A673 (cell line): Measurements from ENCODE around the gene PDGFA. TPM values are rescaled to one million over a fixed set of nuclear protein-coding genes. Genes with fewer than 3 reads are reported as not detected.

ENCODE experiments used
- BruUV-seq: library from RNA; stranded (reverse); fragments of 400-500 nt; replicated peaks from 2 replicates; lab custom pipeline; 2021; lab: Mats Ljungman, UMichigan
- CTCF ChIA-PET: fragments of 300-600 bp; sonication (Branson Sonifier 250); formaldehyde crosslinking; loops from one replicate; lab custom pipeline; 2022; ENCODE audit warnings: antibody characterized with exemption; lab: Charles Lee
- POLR2A ChIA-PET: fragments of 300-600 bp; sonication (Branson Sonifier 250); formaldehyde crosslinking; loops from one replicate; lab custom pipeline; 2022; ENCODE audit warnings: antibody characterized with exemption; ENCODE audit not compliant: low non-redundant PET; lab: Charles Lee
- DNase-seq: peaks from one replicate; pipeline ENCODE4 v3.0.0-alpha.2; 2015; ENCODE audit warnings: low spot score
- H3K27ac ChIP-seq: fragments of 200-600 bp; sonication (generic); 2 replicates; pipeline ENCODE4 v1.5.1; 2016; ENCODE audit warnings: mixed run types, low read depth, mild to moderate bottlenecking, mixed read lengths, antibody characterized with exemption, low read length; ENCODE audit not compliant: poor library complexity, severe bottlenecking
- H3K27me3 ChIP-seq: fragments of 200-600 bp; sonication (generic); replicated peaks from 2 replicates; pipeline ENCODE4 v1.6.1; 2017; ENCODE audit warnings: mixed run types, low read depth, mild to moderate bottlenecking, mixed read lengths, antibody characterized with exemption, low read length; ENCODE audit not compliant: insufficient read depth, poor library complexity
- H3K36me3 ChIP-seq: fragments of 200-600 bp; sonication (generic); 2 replicates; pipeline ENCODE4 v1.6.1; 2016; ENCODE audit warnings: mixed run types, mild to moderate bottlenecking, mixed read lengths, antibody characterized with exemption, low read length; ENCODE audit not compliant: insufficient read depth, poor library complexity, severe bottlenecking
- H3K4me1 ChIP-seq: fragments of 200-600 bp; sonication (generic); 2 replicates; pipeline ENCODE4 v1.6.1; 2017; ENCODE audit warnings: mixed run types, mild to moderate bottlenecking, mixed read lengths, antibody characterized with exemption, low read length; ENCODE audit not compliant: insufficient read depth, poor library complexity, severe bottlenecking
- H3K4me3 ChIP-seq: fragments of 200-600 bp; sonication (generic); 2 replicates; pipeline ENCODE4 v1.5.1; 2016; ENCODE audit warnings: low read depth, mixed run types, mild to moderate bottlenecking, mixed read lengths, low read length; ENCODE audit not compliant: poor library complexity, severe bottlenecking
- H3K9me3 ChIP-seq: fragments of 200-600 bp; sonication (generic); 2 replicates; pipeline ENCODE4 v1.6.1; 2016; ENCODE audit warnings: mixed run types, low read depth, mild to moderate bottlenecking, mixed read lengths, antibody characterized with exemption, low read length; ENCODE audit not compliant: poor library complexity, severe bottlenecking
- EZH2 ChIP-seq: fragments of 200-600 bp; sonication (generic); IDR thresholded peaks from 2 replicates; pipeline ENCODE4 v1.6.1; 2017; ENCODE audit warnings: borderline replicate concordance, low read depth, mild to moderate bottlenecking, mixed read lengths, antibody characterized with exemption, low read length; ENCODE audit not compliant: poor library complexity, severe bottlenecking
- intact Hi-C: fragments of 100-400 bp; cut with micrococcal nuclease; formaldehyde crosslinking; loops from one replicate; pipeline ENCODE4 v1.10.0; 2022; ENCODE audit not compliant: unreplicated experiment
- total RNA-seq: library from RNA; stranded (reverse); gene quantifications from 2 replicates; pipeline ENCODE4 v1.2.3, GENCODE V29; 2021
- TF ChIP-seq, protein P1 (sequence below): fragments of 300-800, 200-600 bp; sonication (generic); conservative IDR thresholded peaks from 2 replicates; pipeline ENCODE4 v1.5.1; 2017; ENCODE audit warnings: low read depth, mild to moderate bottlenecking, antibody characterized with exemption, low read length, moderate library complexity, mixed read lengths

The PDGFA gene
- total RNA-seq, 1 experiment from 2014 or later: 2.1 TPM

GRCh38 chr7:491958-492713 is 27.5 kb downstream of the PDGFA start:
- Histone ChIP-seq H3K9me3 (no peaks in the 10 kb centered on the region), H3K36me3 (no peaks in the 10 kb centered on the region), H3K4me1 (no peaks in the 10 kb centered on the region), H3K27ac (no peak overlapping the region), H3K27me3 (no peaks in the 10 kb centered on the region), H3K4me3 (no peak overlapping the region)
- no peak for DNase-seq
- TF ChIP-seq, protein P1, sequence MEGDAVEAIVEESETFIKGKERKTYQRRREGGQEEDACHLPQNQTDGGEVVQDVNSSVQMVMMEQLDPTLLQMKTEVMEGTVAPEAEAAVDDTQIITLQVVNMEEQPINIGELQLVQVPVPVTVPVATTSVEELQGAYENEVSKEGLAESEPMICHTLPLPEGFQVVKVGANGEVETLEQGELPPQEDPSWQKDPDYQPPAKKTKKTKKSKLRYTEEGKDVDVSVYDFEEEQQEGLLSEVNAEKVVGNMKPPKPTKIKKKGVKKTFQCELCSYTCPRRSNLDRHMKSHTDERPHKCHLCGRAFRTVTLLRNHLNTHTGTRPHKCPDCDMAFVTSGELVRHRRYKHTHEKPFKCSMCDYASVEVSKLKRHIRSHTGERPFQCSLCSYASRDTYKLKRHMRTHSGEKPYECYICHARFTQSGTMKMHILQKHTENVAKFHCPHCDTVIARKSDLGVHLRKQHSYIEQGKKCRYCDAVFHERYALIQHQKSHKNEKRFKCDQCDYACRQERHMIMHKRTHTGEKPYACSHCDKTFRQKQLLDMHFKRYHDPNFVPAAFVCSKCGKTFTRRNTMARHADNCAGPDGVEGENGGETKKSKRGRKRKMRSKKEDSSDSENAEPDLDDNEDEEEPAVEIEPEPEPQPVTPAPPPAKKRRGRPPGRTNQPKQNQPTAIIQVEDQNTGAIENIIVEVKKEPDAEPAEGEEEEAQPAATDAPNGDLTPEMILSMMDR: no peak
- TF ChIP-seq EZH2: no peak
- POLR2A ChIA-PET: no interaction called here
- intact Hi-C loops: no loop called here
- CTCF ChIA-PET: no interaction called here
- BruUV-seq: no TSS peak

DNA sequence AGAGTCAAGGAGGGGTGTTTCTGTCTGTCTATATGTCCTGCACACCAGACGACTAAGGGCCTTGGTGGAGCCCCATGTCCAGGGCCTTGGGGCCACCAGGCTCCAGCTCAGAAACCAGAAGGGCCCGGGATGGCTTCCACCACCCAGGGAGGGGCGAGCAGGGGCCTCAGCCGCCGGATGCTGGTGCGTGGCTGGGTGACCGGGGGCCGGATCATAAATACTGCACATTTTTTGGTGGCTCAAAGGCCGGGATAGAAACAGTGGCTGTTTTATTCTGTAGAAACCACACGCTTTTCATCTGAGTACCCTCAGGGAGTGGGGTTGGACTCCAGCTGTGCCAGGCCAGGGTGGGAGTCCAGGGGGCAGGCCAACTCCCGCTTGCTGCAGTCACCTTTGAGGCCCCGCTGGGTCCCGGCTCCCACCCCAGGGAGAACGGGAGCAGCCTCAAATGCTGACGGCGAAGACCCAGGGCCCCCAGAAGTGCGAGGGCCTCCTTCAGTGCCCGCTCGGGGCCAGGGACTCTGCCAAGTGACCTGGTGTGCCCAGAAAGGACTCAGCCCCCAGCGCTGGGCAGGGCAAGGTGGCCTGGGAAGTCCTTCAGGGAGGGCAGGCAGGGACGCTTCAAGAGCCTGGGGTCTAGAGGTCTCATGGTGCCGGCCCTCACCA is 28.2 kb downstream of the PDGFA start:
- ChIA-PET POLR2A (no interaction called here), CTCF (no interaction called here)
- intact Hi-C loops: no loop called here
- Histone ChIP-seq H3K4me1 (no peaks in the 10 kb centered on the region), H3K27ac (no peak overlapping the region), H3K36me3 (no peaks in the 10 kb centered on the region), H3K4me3 (no peak overlapping the region), H3K27me3 (no peaks in the 10 kb centered on the region), H3K9me3 (no peaks in the 10 kb centered on the region)
- TF ChIP-seq, protein P1: no peak
- TF ChIP-seq EZH2: no peak
- no peak for DNase-seq
- BruUV-seq: no TSS peak

DNA sequence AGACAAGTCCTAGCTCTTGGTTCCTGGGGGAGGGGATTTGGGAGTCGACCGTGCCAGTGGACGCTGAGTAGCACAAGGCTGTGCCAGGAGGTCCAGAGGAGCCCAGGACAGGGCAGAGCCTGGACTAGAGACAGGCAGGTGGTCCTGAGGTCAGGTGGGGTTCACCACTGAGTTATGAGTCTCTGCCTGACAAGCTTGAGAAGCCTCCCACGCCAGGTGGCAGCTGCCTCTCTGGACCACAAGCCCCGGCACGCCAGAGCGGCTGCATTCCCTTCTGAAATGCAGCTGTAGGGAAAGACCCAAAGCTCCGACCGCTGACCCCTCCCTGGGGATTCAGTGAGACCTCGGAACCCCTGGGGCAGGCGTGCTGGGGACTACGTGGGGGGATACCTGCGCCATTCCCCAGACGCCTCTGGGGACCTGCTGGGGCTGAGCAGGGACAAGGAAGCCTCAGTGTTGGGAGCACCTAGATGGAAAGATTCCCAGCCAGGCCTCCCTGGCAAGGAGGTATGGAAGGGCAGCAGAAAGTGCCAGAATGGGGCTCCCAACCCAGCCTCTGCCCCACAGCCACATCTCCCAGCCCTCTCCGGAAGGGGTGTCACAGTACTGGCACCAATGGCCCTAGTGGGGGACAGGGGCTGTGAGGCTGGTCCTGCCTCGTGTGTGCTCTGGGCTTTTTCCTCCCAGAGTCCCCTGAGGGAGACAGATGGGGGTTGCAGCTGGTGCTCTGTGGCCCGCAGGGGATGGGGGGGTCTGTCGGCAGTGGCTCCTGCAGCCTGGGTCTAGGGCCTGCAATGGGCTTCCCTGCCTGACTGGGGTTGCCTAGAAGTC is 29.0 kb downstream of the PDGFA start:
- DNase-seq: no peak
- TF ChIP-seq EZH2: no peak
- TF ChIP-seq, protein P1: no peak
- Histone ChIP-seq H3K27me3 (no peaks in the 10 kb centered on the region), H3K4me1 (no peaks in the 10 kb centered on the region), H3K27ac (no peak overlapping the region), H3K4me3 (no peak overlapping the region), H3K36me3 (no peaks in the 10 kb centered on the region), H3K9me3 (no peaks in the 10 kb centered on the region)
- POLR2A ChIA-PET: no interaction called here
- intact Hi-C loops: no loop called here
- CTCF ChIA-PET: no interaction called here
- no TSS peak for BruUV-seq
